Stimulated activated CD4-positive, alpha-beta T cell treated with anti-CD3 and anti-CD28 coated beads, Interleukin-2, amount 100 ng/mL, for 48 hours (primary cell): ENCODE measurements around the gene ARHGAP36.

Experiments used
- DNase-seq, 2 donors: peaks; one replicate each; pipeline ENCODE4 v3.0.0-alpha.2; 2020

ARHGAP36 gene, protein sequence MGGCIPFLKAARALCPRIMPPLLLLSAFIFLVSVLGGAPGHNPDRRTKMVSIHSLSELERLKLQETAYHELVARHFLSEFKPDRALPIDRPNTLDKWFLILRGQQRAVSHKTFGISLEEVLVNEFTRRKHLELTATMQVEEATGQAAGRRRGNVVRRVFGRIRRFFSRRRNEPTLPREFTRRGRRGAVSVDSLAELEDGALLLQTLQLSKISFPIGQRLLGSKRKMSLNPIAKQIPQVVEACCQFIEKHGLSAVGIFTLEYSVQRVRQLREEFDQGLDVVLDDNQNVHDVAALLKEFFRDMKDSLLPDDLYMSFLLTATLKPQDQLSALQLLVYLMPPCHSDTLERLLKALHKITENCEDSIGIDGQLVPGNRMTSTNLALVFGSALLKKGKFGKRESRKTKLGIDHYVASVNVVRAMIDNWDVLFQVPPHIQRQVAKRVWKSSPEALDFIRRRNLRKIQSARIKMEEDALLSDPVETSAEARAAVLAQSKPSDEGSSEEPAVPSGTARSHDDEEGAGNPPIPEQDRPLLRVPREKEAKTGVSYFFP

DNA sequence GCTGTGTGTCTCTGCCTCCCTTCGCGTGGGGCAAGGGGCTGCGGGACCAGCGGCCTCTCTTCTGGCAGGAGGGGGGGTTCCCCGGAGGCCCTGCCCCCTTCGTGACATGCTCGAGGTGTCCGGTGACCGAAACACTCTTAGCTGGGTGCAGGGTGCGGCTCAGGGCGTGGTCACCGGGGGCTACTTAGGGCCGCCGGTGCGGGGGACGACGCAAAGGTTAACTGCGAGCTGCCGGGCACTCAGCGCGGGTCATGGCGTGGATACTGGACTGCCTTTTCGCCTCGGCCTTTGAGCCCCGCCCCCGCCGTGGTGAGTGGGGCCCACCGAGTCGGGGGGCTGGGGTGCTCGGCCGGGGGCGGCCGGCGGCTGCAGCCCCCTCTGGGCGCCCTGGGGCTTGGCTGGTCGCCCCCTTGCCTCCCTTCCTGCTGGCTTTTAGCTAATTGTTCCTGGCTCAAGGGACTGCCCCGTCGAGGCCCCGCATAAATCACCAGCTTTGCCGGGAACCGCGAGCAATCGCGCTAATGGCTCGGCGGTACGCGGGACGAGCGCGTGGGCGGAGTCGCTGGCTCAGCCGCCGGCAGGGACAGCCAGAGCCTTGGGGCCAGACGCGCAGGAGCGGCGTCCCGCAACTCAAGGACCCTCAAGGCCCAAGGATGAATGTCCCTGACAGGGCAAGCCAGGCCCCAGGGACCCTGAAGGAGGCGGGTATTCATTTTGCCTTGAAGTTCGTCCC lies at the start of gene ARHGAP36:
Gene ARHGAP36, plus strand, starts transcription at position 211 of the 733 bp plus-strand sequence. CDS start 23,320 bp downstream, outside the sequence.
- peak in 1 of 2 donors; percentile 3 for DNase-seq

DNA sequence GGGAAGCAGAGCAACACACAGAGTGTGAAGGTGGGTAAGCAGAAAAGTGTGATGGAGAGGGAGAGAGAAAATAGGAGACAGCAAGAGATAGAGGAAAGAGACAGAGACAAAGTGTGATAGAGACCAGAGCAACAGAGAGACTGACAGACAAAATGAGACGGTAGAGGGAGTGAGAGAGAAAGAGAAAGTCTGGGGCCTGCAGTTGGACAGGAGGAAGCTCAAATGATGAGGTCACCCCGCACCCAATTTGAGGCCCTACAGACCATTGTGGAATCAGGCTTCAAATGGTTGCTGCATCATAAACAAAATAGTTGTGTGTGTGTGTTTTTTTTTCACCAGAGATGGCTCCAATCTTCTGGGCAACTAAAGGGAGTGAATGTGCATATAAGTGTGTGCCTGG lies 48.0 kb upstream of the ARHGAP36 start:
- DNase-seq = no peak

DNA sequence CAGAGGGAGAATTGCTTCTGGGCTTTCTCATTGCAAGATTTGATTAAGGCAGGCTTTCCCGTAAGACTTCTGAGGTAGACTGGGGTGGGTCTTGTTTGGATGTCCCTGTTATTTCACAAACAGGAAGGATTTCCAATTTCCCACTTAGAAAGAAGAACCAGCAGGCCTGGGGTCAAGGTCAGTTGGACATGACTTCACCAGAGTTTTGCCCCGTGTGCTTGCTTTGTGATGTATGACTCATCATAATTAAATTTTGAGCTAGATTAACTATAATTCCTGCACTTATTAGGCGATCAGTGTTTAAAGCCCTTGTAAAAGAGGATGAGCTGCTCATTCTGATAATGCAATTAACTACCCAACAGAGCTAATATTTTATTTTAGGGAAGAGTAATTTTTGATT lies 32.8 kb upstream of the ARHGAP36 start:
- DNase-seq = no peak

DNA sequence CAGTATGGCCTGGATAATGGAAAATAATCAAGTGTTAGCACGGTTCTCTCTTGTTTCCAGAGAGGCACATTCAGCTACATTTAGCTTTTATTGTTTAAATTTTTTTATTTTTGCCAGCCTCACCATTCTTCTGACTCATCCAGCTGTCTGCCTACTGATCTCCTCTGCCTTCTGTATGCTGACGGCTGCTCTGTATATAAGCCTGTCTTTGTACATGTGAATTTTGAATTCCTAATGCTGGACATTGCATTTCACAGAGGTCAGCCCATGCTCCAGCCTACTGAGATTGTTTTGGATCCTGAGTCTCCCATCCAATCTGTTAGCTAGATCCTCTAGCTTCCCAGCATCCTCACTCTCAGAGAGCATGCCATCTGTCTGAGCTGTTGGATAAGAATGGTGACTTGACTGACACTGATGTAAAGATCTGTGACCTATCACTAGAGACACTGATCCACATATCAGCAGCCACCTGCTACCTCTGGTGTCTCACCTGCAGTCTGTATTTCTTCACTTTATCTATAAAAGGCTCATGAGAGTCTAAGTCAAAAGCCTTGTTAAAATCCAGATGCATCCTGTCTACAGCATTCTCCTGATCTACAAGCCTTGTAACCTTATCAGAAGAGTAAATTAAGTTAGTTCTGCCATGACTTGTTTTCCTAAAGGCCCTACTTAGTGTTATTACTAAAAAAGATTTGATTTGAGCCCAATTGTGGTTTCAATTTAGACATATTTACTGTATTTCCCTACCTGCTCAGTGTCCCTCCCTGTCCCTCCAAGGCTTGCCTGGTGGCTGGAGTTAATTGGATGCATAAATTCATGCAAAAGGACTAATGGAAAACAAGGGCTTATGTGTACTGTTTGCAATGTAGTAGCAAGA lies 25.6 kb upstream of the ARHGAP36 start:
- no peak for DNase-seq

DNA sequence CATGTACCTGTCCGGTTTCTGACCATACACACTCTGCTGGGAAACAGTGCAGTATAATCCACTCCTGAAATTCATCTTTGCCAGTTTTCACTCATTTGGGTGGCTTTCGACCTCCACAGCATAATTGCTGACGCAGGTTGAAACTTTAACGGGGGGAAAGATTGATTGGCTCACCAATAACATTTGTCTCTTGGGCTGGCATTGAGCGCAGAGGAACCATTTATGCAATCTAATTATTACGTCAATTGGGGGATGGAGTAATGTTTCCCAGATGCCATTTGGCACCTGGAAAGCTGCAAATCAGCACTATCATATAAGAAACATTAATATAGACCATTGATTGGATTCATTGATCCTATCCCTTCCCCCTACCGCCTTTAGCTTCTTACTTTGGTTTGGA lies 24.1 kb upstream of the ARHGAP36 start:
- DNase-seq = no peak

DNA sequence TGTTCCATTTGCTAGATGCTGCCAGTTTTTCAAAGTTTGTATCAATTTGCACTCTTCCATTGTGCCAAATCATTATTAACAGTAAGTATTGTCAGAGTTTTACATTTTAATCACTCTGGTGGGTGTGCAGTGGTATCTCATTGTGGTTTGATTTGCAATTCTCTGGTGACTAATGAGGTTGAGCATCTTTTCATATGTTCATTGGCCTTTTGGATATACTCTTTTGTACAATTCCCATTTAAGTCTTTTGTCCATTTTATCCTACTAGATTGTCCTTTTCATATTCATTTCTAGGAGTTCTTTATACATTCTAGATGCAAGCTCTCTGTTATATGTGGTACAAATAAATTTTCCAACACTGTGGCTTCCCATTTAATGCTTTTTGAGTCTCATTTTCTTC lies 17.4 kb upstream of the ARHGAP36 start:
- DNase-seq = no peak

DNA sequence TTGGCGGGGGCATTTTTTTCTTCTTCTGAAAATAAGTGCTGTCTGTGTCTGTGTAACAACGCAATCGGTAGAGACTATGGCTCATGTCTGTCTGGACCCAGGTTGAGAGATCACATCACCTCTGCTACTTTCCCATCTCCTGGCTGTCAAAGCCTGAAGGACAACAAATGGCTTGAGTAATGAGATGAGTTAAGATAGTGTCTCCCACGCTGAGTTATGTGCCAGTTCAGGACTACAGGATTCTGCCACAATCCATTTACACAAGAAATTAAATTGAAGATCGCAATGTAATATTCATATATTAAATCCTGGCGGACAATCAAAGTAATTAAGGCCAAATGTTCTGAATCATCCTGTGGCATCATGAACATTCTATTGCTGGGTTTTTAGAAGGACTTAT lies 16.5 kb upstream of the ARHGAP36 start:
- no peak for DNase-seq

DNA sequence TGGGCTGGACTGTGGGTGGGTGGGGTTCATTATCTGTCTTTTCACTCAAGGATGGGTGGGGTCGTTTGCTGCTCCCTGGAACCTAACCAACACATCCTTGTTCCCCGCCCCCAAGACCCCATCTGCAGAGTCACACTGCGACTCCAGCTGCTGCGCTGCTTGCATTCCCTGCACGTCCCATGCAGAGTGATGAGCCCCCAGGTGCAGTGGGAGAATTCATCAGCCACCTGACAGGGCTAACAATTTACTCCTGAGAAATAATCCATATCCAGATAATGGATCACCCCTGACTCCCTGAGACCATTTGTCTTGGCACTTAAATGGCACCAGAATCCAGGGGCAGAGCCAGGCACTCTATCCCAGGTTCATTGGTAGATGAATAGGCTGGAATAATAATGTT lies 12.4 kb upstream of the ARHGAP36 start:
- no peak for DNase-seq

DNA sequence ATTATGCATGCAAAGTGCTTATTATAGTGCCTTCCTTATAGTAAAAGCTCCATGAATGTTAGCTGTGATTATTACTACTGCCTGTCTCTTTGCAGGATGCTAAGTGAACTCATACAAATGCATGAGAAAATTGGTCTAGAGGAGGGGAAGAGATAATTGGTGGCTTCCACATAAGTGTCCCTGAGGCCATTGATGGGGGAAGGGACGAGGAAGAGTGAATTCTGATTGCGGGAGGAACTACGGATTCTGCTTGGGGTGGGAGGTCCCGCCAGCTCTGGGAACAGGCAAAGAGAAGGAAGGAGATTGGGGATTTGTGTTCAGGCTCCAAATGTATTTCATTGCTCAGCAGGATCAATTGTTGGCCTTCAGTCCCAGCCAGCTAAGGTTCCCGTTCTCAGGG lies 11.6 kb upstream of the ARHGAP36 start:
- no peak for DNase-seq

DNA sequence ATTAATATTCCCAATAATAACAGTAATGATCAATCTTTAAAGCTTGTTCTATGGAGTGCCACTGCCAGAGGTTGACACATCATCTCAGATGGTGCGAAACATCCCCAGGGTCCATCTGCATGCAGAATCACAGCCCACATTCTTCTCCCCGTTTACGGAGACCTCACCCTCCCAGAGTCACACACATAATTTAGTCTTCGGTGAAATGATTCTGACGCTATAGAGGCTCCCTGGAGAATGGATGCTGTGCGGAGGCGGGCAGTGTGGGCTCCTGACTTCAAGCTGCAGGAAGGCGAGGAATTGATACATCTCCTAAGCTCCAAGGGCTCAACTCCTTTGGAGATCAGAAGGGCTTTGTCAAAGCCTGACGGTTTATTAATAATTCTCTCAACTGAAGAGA lies 11.0 kb upstream of the ARHGAP36 start:
- DNase-seq = no peak

DNA sequence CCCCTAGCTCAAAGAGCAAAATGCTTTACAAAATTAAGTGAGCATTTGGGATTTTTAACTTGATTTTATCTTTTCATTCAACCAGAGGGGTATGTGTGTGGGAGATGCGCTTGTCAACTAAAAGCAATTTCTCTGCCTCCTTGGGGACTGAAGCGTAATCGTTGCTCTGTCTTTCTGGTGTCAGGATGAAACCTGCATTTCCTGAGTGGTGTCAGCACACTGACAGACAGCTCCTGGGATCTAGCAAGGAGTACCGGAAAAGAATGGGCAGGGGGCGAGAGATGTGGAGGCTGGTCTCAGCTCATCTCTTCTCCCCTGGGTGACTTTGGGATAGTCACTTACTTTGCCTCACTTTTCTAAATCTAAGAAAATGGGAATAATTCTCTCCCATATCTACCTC lies 5.1 kb upstream of the ARHGAP36 start:
- DNase-seq = no peak

DNA sequence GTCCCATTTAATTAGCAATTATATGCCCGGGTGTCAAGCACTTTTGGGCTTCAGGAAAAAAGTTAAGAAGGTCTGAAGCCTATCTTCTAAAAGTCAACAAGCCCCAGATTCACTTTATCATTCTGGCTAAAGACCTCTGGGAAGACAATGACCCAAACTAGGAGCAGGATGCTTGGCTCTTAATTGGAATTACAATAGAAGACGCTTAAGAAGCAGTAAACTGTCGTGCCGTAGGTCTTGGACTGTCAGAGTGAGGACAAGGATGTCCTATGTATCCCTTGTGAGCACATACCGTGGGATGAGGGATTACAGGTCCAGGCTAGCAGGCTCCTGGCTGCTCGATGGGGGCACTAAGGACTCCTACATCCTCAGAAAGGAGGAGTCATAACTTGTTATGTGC lies 3.2 kb upstream of the ARHGAP36 start:
- no peak for DNase-seq

DNA sequence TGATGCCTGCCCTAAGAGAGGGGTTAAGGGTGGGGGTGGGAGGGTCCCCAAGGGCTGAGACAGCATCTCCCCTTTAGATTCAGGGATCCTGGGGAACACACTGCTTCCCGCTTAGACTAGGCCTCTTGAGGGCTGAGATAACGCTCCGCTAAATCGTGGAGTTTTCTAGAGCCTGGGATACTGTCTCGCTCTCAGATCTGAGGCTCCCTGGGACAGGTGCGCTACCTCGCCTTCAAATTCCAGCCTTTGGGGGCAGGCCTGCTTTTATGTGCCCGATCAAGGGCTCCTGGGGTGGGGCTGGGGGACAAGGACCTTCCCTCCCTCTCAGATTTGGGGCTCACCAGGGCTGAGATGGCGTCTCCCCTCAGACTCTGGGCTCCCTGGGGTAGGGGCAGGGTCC lies 440 bp upstream of the ARHGAP36 start:
- DNase-seq = no peak

DNA sequence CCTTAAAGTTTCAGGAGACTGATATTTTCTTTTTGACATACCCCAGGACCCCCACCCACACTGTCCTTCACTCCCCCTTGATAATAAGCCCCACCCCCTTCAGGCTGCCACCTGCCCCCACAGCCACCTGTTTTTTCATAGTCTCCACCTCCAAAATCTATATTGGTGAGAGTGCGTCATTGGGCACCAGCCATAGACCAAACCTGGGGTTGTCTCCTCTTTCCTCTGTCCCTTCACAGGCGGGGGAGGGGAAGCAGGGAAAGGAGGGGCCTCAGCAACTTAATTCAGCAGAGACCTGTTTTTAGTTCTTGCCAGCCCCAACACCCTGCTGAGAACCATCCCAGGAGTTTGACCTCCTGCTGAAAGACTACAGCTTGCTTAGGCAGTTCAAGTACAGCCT lies 1.1 kb downstream of the ARHGAP36 start:
- no peak for DNase-seq

DNA sequence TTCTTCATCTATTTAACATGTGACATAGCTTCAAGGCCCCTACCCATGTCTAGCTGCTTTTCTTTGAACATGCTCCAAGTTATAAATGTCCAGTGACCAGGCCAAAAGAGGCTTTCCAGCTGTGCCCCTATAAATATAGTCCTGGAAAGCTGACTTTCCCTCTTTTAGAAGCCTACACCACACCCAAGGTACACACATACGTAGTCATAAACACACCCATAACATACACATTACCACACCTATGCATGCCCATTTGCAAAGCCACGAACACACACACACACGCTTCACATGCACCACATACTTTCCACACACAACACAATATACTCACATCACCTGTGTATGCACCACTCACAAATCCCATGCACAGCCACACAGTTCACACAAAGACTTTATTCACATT lies 2.0 kb downstream of the ARHGAP36 start:
- DNase-seq = no peak

DNA sequence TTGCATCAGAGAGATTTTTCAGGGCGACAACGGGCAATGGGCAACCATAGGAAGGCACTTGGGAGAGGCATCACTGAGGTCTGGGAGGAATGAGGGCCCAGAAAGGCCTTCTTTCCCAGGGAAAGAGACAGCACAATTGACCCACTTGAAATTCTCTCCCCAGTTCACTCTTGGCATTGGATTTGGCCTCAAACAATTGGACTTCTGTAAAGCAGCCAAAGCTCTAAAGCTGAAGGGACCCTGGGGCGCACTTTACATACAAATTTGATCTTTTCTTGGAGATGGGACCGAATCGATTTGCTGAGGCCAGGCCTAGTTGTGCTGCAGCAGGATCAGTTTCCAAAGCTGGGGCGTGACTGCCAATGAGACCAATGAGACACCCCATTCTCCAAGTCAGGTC lies 3.2 kb downstream of the ARHGAP36 start:
- no peak for DNase-seq

DNA sequence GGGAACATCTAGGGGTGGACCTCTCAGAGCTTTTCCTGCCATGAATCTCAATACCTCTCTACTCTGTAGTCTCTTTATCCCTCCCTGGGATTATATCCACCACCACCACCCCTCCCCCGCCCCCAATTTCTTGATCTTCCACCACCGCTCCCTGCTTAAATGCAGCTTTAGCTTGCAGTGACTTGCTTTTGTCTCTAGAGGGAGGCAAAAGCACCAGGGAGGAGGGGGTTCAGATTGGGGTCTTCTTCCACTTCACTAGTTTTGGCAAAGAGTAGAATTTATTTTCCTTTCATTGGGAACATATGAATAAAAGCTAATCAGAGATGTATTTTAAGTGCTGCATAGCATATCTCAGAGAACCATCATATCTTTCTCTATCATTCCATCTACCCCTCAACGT lies 5.5 kb downstream of the ARHGAP36 start:
- no peak for DNase-seq

DNA sequence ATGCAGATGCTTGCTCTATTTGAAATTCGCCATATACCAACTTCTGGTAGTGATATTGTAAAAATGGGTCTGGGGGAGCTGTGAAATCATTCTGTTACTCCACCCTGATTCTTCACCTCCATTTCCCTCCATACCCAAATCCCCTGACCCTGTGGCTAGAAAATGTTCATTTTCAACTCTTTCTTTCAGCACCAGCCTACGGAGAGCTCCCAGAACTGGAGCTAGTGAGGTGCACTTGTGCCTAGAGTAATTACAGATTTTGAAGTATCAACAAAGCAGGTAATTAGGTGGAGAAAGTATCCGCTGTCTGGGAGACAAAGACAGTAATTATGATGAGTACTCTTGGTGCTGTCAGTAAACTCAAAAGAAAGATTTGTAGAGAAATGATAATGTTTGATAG lies 8.1 kb downstream of the ARHGAP36 start:
- DNase-seq = no peak

DNA sequence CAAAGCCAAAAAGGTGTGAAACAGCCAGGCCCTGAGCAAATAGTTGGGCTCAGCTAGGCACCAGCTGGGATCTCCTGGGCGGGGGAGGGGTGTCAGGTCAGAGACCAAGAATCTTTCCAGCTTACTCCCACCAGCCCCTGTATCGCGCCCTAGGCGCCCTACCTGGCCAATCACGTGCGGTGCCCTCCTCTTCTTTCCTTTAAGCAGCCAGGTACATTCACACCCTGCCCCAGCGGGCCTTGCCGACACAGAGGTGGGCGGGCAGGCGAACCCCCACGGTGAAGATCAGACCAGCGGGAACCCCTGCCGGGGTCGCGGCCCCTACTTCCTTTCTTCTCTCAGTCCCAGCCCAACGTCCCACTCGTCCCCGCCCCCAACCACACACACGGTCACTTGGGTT lies 9.1 kb downstream of the ARHGAP36 start:
- DNase-seq = no peak

DNA sequence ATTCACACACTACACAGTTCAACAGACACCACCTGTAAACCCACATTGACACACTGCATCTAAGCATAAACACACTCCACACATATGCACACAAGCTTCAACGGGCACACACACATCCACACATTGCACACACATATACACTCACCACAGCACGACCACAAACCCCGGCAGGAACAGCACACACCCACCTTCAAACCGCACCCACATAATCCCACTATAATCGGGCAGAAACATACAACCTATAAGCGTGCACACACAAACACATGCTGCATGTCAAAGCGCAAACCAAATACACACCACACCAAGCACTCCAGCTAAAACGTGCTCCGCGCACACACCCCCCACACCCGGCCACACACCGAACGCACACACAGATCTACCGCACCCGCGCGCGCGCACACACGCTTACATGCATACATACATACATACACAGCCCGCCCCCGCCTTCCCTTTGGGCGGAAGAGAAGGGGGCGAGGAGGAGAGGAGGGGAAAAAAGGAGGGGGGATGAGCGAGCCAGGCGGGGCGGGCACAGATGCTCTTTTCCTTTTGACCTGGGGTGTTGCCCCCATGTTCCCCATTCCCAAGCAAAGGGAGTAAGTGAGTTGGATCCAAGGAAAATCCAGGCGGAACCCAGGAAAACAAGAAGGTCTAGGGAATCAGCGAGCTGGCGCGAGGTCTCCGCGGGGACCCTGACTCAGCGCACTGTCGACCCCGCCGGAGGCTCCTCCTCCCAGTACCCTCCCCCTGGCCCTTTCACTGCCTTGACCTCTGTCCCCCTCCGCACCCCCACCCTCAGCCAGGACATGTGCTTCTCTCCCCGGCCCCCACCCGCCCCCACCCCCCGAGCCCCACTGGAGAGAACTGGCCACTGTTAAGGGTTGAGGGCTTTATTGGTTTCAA lies 9.9 kb downstream of the ARHGAP36 start:
- no peak for DNase-seq

DNA sequence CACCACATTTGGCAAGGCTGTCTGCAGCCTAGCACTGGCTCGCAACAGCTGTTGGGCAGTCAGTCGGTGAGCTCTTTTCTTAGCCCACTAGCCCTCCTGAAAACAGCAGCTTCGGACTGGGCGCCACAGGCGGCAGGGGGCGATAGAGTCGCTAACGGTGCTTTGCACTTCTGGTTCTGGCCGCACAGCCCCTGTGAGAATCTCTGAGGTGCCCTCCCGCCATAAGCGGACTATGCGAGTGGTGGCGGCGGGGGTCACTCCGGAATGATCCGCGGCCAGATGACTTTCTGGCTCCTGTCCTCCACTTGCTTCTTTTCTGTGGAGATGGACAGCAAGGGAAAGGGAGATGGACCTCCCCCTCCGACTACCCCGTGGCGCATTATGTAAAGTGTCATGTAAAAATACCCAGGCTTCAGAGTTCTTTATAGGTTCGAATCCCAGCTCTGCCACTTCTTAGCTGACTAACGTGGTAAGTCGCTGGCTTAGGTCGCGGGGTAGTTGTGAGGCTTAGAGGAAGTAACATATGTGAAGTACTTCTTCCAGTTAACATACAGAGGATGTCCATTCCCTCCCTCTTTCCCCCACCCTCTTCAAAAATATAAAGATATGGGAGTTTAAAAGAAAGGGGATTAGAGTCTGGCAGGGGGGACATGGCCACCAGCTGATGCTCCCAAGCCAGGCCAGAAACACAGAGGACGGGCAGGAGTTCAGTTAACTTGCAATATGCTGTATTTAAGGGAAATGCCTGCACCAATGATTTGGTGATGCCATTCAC lies 11.0 kb downstream of the ARHGAP36 start:
- DNase-seq = peak; percentile 5 to 18
